Retina (tissue), 1 donor: ENCODE results near the gene LTBP3.
"Not testable (repeated sequence)": the region's sequence is repeated elsewhere in the genome, so short reads cannot be mapped to it uniquely, and the experiment has no call there.

Experiments
- DNase-seq: peaks from one replicate; pipeline ENCODE4 v3.0.0-alpha.2; 2016

The LTBP3 gene

DNA sequence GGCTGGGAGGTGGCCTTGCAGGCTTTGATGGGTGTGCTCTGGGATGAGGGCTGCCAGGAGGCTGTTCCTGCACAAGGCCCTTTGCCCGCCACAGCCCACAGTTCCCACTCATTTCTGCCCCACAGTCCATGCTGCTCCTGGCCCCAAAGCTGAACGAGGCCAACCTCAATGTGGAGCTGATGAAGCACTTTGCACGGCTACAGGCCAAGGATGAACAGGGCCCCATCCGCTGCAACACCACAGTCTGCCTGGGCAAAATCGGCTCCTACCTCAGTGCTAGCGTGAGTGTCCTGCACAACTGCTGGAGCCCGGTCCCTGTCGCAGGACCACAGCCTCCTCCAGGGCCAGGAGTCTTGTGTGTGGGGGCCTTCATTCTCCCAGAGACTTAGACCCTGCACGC is 23.1 kb downstream of the LTBP3 start:
- no peak for DNase-seq

DNA sequence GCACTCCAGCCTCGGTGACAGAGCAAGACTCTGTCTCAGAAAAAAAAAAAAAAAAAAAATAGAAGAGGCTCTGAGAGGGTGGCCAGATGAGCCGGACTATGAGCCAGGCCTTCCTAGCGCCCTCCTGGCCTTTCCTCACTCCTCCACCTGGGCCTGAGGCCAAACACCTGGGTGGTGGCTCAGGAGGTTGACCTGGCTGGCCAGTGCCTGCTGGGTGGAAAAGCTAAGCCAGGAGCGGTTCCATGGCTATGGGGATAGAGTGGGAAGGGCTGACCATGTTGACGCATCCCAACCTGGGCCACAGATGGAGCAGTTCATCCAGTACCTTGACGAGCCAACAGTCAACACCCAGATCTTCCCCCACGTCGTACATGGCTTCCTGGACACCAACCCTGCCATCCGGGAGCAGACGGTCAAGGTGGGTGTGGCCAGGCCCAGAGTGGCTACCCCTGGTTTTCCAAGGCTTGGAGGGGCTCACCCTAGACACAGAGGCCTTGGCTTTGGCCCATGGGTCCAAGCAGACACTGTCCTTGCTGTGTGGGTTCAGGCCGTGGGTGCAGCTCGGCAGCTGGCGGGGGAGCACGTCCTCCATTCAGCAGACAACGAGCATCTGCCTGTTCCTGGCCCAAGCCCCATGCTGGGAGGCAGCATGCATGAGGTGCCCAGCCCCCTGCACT is 25.6 kb downstream of the LTBP3 start:
- DNase-seq = no peak

DNA sequence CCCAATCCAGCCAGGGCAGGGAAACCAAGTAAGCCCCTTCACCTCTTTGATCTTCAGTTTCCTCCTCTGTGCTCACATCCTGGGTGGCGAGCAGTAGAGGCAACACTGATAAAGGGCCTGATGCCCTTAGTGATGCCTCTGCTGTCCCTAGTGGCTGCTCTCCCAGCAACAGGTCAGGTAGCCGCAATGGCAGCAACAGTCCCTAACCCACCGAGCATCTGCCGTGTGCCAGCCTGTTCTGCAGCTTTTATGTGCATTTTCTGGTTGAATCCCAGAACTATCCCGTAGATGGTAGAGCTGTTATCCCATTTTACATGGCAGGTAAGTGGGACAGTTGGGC is 28.0 kb downstream of the LTBP3 start:
- no peak for DNase-seq

DNA sequence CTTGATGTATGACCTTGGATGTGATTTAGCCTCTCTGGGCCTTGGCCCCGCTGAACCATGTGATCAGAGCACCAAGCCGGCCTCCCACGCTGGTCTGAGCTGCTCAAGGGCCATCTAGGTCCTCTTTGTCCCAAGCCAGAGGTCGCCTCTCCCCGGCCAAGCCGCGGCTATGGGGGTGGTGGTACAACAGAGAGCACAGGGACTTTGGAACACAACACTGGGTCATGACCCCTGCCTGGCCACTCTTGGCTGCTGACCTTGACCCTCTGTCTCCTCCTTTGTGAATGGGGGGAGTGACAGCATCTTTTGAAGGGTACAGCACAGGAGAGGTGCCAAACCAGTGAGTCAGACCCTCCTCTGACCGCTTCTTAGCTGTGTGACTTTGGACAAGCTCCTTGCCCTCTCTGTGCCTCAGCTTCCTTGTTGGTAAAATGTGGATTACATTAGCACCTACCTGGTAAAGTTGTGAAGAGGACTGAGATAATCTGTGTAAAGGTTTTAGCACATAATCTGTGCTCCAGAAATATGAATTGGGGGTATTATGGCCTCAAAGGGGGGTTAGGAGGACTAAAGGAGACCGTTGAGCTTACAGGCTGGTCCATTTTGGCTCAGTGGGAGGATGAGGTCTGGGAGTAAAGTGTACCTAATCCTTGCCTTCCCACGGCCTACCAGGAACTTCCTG is 28.5 kb downstream of the LTBP3 start:
- no peak for DNase-seq

GRCh38 chr11:65528819-65529350 is 29.3 kb downstream of the LTBP3 start:
- no peak for DNase-seq

GRCh38 chr11:65526744-65527143 is 31.4 kb downstream of the LTBP3 start:
- DNase-seq = no peak

DNA sequence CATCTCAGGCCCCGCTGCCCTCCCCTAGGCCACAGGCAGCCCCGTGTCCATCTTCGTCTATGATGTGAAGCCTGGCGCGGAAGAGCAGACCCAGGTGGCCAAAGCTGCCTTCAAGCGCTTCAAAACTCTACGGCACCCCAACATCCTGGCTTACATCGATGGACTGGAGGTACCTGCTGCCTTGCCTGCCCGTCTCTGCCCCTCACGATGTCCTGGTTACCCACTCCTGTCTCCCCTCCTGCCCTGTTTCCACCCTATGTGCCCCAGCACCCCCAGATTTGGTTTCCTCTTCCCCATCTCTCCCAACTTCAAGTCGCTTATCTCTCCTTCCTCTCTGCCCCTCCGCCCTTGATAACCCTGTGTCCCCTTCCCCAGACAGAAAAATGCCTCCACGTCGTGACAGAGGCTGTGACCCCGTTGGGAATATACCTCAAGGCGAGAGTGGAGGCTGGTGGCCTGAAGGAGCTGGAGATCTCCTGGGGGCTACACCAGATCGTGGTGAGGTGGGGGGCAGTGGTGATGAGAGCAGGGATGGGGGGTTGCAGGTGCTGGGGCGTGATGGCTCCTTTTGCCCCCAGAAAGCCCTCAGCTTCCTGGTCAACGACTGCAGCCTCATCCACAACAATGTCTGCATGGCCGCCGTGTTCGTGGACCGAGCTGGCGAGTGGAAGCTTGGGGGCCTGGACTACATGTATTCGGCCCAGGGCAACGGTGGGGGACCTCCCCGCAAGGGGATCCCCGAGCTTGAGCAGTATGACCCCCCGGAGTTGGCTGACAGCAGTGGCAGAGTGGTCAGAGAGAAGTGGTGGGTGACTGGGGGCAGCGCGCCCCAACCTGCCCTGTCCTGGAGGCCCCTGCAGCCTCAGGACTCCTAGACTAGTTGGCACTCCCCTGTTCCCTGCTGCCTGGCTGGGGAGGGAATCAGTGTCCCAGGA is 32.3 kb downstream of the LTBP3 start:
- DNase-seq = no peak

DNA sequence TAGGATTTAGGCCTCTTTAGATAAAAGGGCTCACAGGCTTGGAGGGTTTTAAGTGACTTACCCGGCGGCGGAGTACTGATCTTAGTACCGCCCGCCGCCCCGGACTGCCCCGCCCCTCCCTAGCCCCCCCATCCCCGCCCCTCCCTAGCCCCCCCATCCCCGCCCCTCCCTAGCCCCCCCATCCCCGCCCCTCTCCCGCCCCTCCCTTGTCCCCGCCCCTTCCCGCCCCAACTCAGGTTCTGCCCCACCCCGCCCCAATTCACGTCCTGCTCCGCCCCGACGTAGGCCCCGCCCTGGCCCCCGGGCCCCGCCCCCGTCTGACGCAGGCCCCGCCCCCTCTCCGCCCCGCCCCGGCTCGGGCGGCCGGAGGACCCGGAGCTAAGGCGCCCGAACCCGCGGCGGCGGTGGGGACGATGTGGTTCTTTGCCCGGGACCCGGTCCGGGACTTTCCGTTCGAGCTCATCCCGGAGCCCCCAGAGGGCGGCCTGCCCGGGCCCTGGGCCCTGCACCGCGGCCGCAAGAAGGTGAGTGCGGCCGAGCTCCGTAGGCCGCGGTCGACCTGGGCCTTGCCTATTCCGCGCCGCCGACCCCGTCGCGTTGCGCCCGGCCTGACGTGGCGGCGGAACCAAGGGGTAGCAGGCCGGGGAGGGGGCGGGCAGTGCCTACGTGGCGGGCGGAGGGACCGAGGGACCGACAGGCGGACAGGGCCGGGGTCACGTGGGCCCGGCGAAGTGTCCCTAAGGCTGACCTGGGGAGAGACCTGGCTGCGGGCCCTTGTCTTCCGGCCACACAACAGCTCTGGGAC is 33.2 kb downstream of the LTBP3 start, which contains the start of gene SCYL1:
Gene SCYL1 (plus strand): TSS at position 343 of the 805 bp plus-strand sequence. CDS start 71 bp downstream, at position 414.
- peak; percentile 79 for DNase-seq

DNA sequence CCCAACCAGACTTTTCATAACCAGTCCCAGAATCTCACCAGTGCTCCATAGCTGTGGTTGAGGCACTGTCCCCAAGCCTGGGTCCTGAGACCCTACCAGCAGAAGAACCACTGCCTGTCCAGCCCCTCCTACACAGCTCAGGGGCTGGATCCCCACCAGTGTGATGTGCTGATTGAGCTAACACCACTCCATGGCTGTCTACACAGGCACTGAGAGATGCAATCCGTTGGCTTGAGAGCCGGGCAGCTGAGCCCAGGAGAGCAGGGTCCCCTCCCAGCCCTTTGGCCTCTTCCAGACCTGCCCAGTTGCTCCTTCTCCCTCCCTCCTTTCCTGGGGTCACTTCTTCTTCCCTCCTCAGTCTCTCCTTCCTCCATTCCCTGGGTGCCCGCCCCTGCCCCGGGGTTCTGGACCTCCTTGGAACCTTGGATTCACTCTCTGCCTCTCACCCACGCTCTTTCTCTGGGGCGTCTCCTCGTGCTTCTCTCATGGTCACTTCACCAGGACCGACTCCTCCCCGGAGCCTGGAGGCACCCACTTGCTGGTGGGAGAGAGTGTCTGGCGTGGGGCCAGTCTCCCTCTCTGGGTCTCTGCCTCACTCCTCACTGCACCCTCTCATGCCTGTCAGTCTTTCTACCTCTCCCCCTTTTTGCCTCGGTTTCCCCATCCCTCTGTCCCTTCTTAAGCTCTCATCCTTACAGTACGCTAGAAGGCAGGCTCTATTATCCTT is 34.0 kb downstream of the LTBP3 start:
- peak; percentile 72 for DNase-seq

GRCh38 chr11:65523631-65523968 is 34.6 kb downstream of the LTBP3 start:
- DNase-seq = not testable (repeated sequence)

GRCh38 chr11:65522718-65523630 is 35.2 kb downstream of the LTBP3 start:
- DNase-seq = not testable (repeated sequence)

- not testable (repeated sequence) for DNase-seq
Measured at GRCh38 chr11:65521777-65522521, 36.2 kb downstream of the LTBP3 start.

GRCh38 chr11:65518941-65519549 is 39.1 kb downstream of the LTBP3 start:
- DNase-seq = not testable (repeated sequence)

DNA sequence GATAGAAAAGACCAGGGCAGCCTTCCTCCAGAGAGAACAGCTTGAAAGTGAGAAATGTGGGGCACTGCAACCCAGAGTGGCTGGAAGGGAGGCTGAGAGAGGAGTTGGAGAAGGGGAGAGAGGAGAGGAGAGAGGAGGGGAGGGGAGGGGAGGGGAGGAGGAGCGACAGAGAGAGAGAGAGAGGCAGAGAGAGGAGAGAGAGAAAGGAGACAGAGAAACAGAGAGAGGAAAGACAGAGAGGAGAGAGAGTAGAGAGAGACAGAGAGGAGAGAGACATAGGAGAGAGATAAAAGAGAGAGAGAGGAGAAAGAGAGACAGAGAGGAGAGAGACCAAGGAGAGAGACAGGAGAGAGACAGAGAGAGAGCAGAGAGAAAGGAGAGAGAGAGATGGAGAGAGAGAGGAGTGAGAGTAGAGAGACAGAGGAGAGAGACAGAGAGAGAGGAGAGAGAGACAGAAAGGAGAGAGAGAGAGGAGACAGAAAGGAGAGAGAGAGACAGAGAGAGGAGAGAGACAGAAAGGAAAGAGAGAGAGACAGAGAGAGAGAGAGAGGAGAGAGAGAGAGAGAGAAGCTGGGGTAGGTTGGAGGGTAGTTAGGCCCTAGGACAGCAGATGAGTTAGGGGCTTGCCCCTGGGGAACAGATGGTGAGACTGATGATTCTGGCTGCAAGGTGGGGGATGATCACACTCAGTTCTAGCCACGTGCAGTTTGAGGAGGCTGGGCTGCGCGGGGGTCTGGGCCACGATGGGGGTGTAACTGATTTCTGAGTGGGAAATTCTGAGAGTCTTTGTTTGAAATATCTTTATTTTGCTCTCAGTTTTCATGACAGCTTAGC is 41.8 kb downstream of the LTBP3 start:
- no peak for DNase-seq

DNA sequence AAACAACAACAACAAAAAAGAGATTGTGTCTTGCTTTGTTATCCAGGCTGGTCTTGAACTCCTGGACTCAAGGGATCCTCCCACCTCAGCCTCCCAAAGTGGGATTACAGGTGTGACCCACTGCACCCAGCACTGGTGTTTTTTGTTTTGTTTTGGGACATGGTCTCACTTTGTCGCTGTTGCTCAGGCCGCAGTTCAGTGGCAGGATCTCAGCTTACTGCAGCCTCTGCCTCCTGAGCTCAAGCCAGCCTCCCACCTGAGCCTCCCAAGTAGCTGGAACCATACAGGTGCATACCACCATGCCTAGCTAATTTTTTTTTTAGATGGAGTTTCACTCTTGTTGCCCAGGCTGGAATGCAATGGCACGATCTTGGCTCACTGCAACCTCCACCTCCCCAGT is 45.8 kb downstream of the LTBP3 start:
- not testable (repeated sequence) for DNase-seq

- peak; percentile 75 for DNase-seq
Measured at GRCh38 chr11:65506772-65507505, 51.2 kb downstream of the LTBP3 start.

DNA sequence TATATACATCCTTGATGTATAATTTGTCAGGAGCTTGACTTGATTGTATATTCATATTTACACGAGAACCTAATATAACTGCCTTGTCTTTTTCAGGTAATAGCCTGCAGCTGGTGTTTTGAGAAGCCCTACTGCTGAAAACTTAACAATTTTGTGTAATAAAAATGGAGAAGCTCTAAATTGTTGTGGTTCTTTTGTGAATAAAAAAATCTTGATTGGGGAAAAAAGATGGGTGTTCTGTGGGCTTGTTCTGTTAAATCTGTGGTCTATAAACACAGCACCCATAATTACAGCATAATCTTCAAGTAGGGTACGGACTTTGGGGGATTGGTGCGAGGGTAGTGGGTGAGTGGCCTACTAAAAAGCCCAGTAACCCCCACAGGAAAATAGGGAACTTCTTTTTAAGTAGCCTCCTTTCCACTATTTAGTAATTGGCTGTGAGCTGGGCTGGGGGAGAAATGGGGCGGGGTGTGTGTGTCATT is 51.8 kb downstream of the LTBP3 start:
- DNase-seq = no peak
